K562 (cell line): ENCODE measurements around the gene MLST8. TPM values are rescaled to one million over a fixed set of nuclear protein-coding genes. Genes with fewer than 3 reads are reported as not detected.

Experiments
- BMI1 ChIP-seq: fragments of 150-350 bp; IDR thresholded peaks from 2 replicates; pipeline ENCODE4 v1.6.1; 2014; ENCODE audit warnings: low read length
- EHMT2 ChIP-seq: fragments of 450-650 bp; IDR thresholded peaks from 2 replicates; pipeline ENCODE4 v1.6.1; 2018; ENCODE audit warnings: antibody characterized with exemption
- ELF4 ChIP-seq: fragments of 450-650 bp; formaldehyde crosslinking; IDR thresholded peaks from 2 replicates; pipeline ENCODE4 v1.4.0; 2022; ENCODE audit warnings: missing genetic modification characterization
- FUS ChIP-seq: fragments of 200-400 bp; formaldehyde crosslinking; optimal IDR thresholded peaks from 2 replicates; pipeline ENCODE3; 2017; ENCODE audit warnings: low read depth, low read length
- HCFC1 ChIP-seq: IDR thresholded peaks from 2 replicates; pipeline ENCODE4 v1.6.1; 2012; ENCODE audit warnings: low read depth, low read length, improper control_type of control experiment
- HNRNPUL1 ChIP-seq: fragments of 200-400 bp; formaldehyde crosslinking; IDR thresholded peaks from 2 replicates; pipeline ENCODE4 v1.6.1; 2017; ENCODE audit warnings: low read length
- JUNB ChIP-seq: fragments of 450-650 bp; formaldehyde crosslinking; conservative IDR thresholded peaks from 2 replicates; pipeline ENCODE4 v1.4.0; 2020; ENCODE audit warnings: mild to moderate bottlenecking
- KDM5B ChIP-seq: fragments of 200-600 bp; sonication (generic); IDR thresholded peaks from 2 replicates; pipeline ENCODE4 v1.6.1; 2012; ENCODE audit warnings: low read depth, mild to moderate bottlenecking, moderate library complexity, low read length, control low read depth, inconsistent platforms; ENCODE audit not compliant: insufficient replicate concordance
- MYNN ChIP-seq, 2 experiments: sonication (generic); formaldehyde crosslinking in 1 of 2; IDR thresholded peaks; 2 replicates each; pipeline versions ENCODE4 v1.5.0 to v1.6.1; 2016 to 2020; ENCODE audit warnings: antibody characterized with exemption in 1 of 2, missing genetic modification reagents in 1 of 2
- NBN ChIP-seq: fragments of 450-650 bp; IDR thresholded peaks from 2 replicates; pipeline ENCODE4 v1.6.1; 2016; ENCODE audit warnings: low read depth, mild to moderate bottlenecking
- NCOA4 ChIP-seq: fragments of 450-650 bp; IDR thresholded peaks from 2 replicates; pipeline ENCODE4 v1.6.1; 2018; ENCODE audit warnings: mild to moderate bottlenecking; ENCODE audit not compliant: partially characterized antibody
- PHTF2 ChIP-seq: fragments of 250-450 bp; sonication (Bioruptor Pico); IDR thresholded peaks from 2 replicates; pipeline ENCODE4 v1.5.0; 2021; ENCODE audit warnings: mild to moderate bottlenecking
- SRSF7 ChIP-seq: fragments of 200-400 bp; formaldehyde crosslinking; optimal IDR thresholded peaks from 2 replicates; pipeline ENCODE3; 2017; ENCODE audit warnings: mild to moderate bottlenecking, low read depth, low read length
- TEAD4 ChIP-seq, 2 experiments: sonication (generic) in 1 of 2; formaldehyde crosslinking in 1 of 2; IDR thresholded peaks; 2 replicates each; pipeline versions ENCODE4 v1.6.1 to v1.8.0; 2012 to 2022; ENCODE audit warnings: borderline replicate concordance in 1 of 2, inconsistent platforms in 1 of 2, low read length in 1 of 2, mild to moderate bottlenecking in 1 of 2, missing genetic modification reagents in 1 of 2
- YY1 ChIP-seq, 3 experiments: IDR thresholded peaks; 2 replicates each; pipeline ENCODE4 v1.6.1; 2011; ENCODE audit warnings: low read length in 2 of 3, mild to moderate bottlenecking in 2 of 3, moderate library complexity in 2 of 3, borderline replicate concordance in 1 of 3, control low read depth in 1 of 3, low read depth in 1 of 3; ENCODE audit not compliant: insufficient read depth in 3 of 3, insufficient replicate concordance in 2 of 3, control insufficient read depth in 1 of 3, insufficient read length in 1 of 3; ENCODE audit errors: extremely low read depth in 1 of 3
- ZNF133 ChIP-seq: fragments of 250-450 bp; sonication (Bioruptor Pico); IDR thresholded peaks from 2 replicates; pipeline ENCODE4 v1.4.0; 2020; ENCODE audit warnings: mild to moderate bottlenecking
- ZNF311 ChIP-seq: fragments of 250-450 bp; sonication (Bioruptor Pico); IDR thresholded peaks from 2 replicates; pipeline ENCODE4 v1.4.0; 2020; ENCODE audit warnings: mild to moderate bottlenecking, moderate library complexity
- ZNF347 ChIP-seq: fragments of 450-650 bp; formaldehyde crosslinking; IDR thresholded peaks from 2 replicates; pipeline ENCODE4 v1.4.0; 2020; ENCODE audit warnings: low read depth, mild to moderate bottlenecking, moderate library complexity
- polyA plus RNA-seq, 8 experiments: library from polyadenylated mRNA; depleted of rRNA in 4 of 8; stranded (reverse) in 5 of 8; unstranded in 3 of 8; fragments of >200 nt; fragmentation: Nextera tagmentation in 2 of 8; fragmentation: Illumina TruSeq in 1 of 8; extraction: Ambion mirVana in 2 of 8; extraction: Trizol in 1 of 8; gene quantifications; 2 replicates each; pipeline versions ENCODE4 v1.2.1 to v1.2.3, GENCODE V29; 2011 to 2014; ENCODE audit warnings: inconsistent platforms in 1 of 8, missing spikeins in 1 of 8
- total RNA-seq, 7 experiments: library from RNA; depleted of rRNA in 6 of 7; stranded (reverse); fragments of >200 nt in 6 of 7; fragmentation: Illumina TruSeq in 2 of 7; extraction: Trizol in 2 of 7; gene quantifications; 2 replicates each; pipeline versions ENCODE4 v1.2.1 to v1.2.3, GENCODE V29; 2011 to 2021; ENCODE audit warnings: low replicate concordance in 1 of 7
- TF ChIP-seq, protein P1 (sequence below), 2 experiments: fragments of 450-650 bp; formaldehyde crosslinking in 1 of 2; IDR thresholded peaks; 2 replicates each; pipeline versions ENCODE4 v1.4.0 to v1.6.1; 2014 to 2020; ENCODE audit warnings: mild to moderate bottlenecking in 2 of 2, borderline replicate concordance in 1 of 2, low read depth in 1 of 2

Gene MLST8
- total and polyA plus RNA-seq, 9 of the 15 experiments (the other 6 are each of a cell fraction or from before 2014, with no cell fraction given) = 1.5 to 116 (median 43.3) TPM

- TF ChIP-seq KDM5B (peak; percentile 84), HNRNPUL1 (no peak), JUNB (CRISPR knock-in tag) (0 out of 2 replicates have a peak, but pooled peaks have one; percentile 20), MYNN (IDR thresholded peaks at IDR 0.05) (no peak; the same call in 1 of the 2 replicates), MYNN (CRISPR knock-in tag; IDR thresholded peaks at IDR 0.05) (no peak), ELF4 (CRISPR knock-in tag) (0 out of 2 replicates have a peak, but pooled peaks have one; percentile 17), ZNF311 (CRISPR knock-in tag) (no peak), PHTF2 (CRISPR knock-in tag) (no peak), BMI1 (no peak), ZNF133 (CRISPR knock-in tag) (0 out of 2 replicates have a peak, but pooled peaks have one; percentile 56), EHMT2 (no peak), ZNF347 (no peak), NCOA4 (peak; percentile 100), TEAD4 (IDR thresholded peaks at IDR 0.05; ENCODE audit: low read length) (no peak), TEAD4 (CRISPR knock-in tag; IDR thresholded peaks at IDR 0.05; ENCODE audit: borderline replicate concordance) (no peak), FUS (no peak), HCFC1 (peak; percentile 74), NBN (peak; percentile 70; the same call in 1 of the 2 replicates), YY1 (IDR thresholded peaks at IDR 0.05; ENCODE audit: borderline replicate concordance in 1 of 3, control insufficient read depth in 1 of 3, extremely low read depth in 1 of 3, insufficient read depth in 3 of 3, insufficient read length in 1 of 3, insufficient replicate concordance in 2 of 3, low read depth in 1 of 3, low read length in 2 of 3) (peak in 2 of 3 experiments; percentile 59 to 79), SRSF7 (no peak)
- TF ChIP-seq, protein P1, sequence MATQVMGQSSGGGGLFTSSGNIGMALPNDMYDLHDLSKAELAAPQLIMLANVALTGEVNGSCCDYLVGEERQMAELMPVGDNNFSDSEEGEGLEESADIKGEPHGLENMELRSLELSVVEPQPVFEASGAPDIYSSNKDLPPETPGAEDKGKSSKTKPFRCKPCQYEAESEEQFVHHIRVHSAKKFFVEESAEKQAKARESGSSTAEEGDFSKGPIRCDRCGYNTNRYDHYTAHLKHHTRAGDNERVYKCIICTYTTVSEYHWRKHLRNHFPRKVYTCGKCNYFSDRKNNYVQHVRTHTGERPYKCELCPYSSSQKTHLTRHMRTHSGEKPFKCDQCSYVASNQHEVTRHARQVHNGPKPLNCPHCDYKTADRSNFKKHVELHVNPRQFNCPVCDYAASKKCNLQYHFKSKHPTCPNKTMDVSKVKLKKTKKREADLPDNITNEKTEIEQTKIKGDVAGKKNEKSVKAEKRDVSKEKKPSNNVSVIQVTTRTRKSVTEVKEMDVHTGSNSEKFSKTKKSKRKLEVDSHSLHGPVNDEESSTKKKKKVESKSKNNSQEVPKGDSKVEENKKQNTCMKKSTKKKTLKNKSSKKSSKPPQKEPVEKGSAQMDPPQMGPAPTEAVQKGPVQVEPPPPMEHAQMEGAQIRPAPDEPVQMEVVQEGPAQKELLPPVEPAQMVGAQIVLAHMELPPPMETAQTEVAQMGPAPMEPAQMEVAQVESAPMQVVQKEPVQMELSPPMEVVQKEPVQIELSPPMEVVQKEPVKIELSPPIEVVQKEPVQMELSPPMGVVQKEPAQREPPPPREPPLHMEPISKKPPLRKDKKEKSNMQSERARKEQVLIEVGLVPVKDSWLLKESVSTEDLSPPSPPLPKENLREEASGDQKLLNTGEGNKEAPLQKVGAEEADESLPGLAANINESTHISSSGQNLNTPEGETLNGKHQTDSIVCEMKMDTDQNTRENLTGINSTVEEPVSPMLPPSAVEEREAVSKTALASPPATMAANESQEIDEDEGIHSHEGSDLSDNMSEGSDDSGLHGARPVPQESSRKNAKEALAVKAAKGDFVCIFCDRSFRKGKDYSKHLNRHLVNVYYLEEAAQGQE (IDR thresholded peaks at IDR 0.05; ENCODE audit: borderline replicate concordance) = peak; percentile 99
- TF ChIP-seq, protein P1 (CRISPR knock-in tag; IDR thresholded peaks at IDR 0.05; ENCODE audit: low read depth) = peak; percentile 84; the same call in 1 of the 2 replicates
Measured at GRCh38 chr16:2205104-2205966, at the start of gene MLST8 (continued).
